GM23338 (cell line): Measurements from ENCODE around the gene TMPRSS9. TPM values are rescaled to one million over a fixed set of nuclear protein-coding genes. Genes with fewer than 3 reads are reported as not detected.

ENCODE experiments used
- JUNB ChIP-seq: IDR thresholded peaks from one replicate; pipeline ENCODE4 v1.6.1; 2016; ENCODE audit warnings: antibody characterized with exemption; ENCODE audit not compliant: unreplicated experiment
- NANOG ChIP-seq: IDR thresholded peaks from 2 replicates; pipeline ENCODE4 v1.6.1; 2016; ENCODE audit warnings: antibody characterized with exemption, borderline replicate concordance
- STAT1 ChIP-seq: IDR thresholded peaks from one replicate; pipeline ENCODE4 v1.6.1; 2016; ENCODE audit warnings: antibody characterized with exemption; ENCODE audit not compliant: unreplicated experiment
- ZNF114 ChIP-seq: fragments of 250-450 bp; sonication (Bioruptor Pico); IDR thresholded peaks from 2 replicates; pipeline ENCODE4 v1.5.0; 2020; ENCODE audit warnings: mild to moderate bottlenecking, moderate library complexity
- polyA plus RNA-seq: library from polyadenylated mRNA; unstranded; fragments of >200 nt; fragmentation: Nextera tagmentation; extraction: Ambion mirVana; gene quantifications from 2 replicates; pipeline ENCODE4 v1.2.1, GENCODE V29; 2016
- total RNA-seq: library from RNA; depleted of rRNA; stranded (reverse); fragments of >200 nt; shearing (Covaris generic); gene quantifications from 2 replicates; pipeline ENCODE4 v1.2.3, GENCODE V29; 2014
- TF ChIP-seq, protein P1 (sequence below): fragments of 250-450 bp; sonication (Bioruptor Pico); IDR thresholded peaks from 2 replicates; pipeline ENCODE4 v1.5.0; 2020; ENCODE audit warnings: mild to moderate bottlenecking, moderate library complexity
- TF ChIP-seq, protein P2 (sequence below), 2 experiments: fragments of 200-600 bp in 1 of 2; sonication (generic) in 1 of 2; conservative IDR thresholded peaks; 2 replicates each; pipeline versions ENCODE4 v1.5.1 to v1.6.1; 2016 to 2017; ENCODE audit warnings: antibody characterized with exemption in 2 of 2, low read depth in 2 of 2, mild to moderate bottlenecking in 2 of 2, moderate library complexity in 1 of 2

TMPRSS9 gene
- total and polyA plus RNA-seq, 2 experiments from 2014 or later: 0.05 to 0.28 TPM

DNA sequence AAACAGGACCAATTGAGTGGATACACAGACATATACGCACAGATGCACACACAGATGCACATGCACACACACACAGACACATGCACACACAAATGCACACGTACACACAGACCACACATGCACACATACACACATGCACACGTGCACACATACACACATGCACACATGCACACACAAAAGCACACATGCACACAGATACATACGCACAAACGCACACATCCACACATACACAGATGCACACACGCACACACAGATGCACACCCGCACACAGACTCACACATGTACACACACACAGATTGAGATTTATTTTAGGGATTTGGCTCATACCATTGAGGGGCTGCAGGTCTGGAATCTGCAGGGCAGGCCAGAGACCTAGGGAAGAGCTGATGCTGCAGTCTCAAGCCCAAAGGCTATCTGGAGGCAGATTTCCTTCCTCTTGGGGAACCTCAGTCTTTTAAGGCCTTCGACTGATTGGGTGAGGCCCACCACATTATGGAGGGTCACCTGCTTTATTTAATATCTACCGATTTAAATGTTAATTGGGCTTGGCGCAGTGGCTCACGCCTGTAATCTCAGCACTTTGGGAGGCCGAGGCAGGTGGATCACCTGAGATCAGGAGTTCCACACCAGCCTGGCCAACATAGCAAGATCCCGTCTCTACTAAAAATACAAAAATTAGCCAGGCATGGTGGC lies 22.6 kb downstream of the TMPRSS9 start (continued):
- TF ChIP-seq, protein P1, sequence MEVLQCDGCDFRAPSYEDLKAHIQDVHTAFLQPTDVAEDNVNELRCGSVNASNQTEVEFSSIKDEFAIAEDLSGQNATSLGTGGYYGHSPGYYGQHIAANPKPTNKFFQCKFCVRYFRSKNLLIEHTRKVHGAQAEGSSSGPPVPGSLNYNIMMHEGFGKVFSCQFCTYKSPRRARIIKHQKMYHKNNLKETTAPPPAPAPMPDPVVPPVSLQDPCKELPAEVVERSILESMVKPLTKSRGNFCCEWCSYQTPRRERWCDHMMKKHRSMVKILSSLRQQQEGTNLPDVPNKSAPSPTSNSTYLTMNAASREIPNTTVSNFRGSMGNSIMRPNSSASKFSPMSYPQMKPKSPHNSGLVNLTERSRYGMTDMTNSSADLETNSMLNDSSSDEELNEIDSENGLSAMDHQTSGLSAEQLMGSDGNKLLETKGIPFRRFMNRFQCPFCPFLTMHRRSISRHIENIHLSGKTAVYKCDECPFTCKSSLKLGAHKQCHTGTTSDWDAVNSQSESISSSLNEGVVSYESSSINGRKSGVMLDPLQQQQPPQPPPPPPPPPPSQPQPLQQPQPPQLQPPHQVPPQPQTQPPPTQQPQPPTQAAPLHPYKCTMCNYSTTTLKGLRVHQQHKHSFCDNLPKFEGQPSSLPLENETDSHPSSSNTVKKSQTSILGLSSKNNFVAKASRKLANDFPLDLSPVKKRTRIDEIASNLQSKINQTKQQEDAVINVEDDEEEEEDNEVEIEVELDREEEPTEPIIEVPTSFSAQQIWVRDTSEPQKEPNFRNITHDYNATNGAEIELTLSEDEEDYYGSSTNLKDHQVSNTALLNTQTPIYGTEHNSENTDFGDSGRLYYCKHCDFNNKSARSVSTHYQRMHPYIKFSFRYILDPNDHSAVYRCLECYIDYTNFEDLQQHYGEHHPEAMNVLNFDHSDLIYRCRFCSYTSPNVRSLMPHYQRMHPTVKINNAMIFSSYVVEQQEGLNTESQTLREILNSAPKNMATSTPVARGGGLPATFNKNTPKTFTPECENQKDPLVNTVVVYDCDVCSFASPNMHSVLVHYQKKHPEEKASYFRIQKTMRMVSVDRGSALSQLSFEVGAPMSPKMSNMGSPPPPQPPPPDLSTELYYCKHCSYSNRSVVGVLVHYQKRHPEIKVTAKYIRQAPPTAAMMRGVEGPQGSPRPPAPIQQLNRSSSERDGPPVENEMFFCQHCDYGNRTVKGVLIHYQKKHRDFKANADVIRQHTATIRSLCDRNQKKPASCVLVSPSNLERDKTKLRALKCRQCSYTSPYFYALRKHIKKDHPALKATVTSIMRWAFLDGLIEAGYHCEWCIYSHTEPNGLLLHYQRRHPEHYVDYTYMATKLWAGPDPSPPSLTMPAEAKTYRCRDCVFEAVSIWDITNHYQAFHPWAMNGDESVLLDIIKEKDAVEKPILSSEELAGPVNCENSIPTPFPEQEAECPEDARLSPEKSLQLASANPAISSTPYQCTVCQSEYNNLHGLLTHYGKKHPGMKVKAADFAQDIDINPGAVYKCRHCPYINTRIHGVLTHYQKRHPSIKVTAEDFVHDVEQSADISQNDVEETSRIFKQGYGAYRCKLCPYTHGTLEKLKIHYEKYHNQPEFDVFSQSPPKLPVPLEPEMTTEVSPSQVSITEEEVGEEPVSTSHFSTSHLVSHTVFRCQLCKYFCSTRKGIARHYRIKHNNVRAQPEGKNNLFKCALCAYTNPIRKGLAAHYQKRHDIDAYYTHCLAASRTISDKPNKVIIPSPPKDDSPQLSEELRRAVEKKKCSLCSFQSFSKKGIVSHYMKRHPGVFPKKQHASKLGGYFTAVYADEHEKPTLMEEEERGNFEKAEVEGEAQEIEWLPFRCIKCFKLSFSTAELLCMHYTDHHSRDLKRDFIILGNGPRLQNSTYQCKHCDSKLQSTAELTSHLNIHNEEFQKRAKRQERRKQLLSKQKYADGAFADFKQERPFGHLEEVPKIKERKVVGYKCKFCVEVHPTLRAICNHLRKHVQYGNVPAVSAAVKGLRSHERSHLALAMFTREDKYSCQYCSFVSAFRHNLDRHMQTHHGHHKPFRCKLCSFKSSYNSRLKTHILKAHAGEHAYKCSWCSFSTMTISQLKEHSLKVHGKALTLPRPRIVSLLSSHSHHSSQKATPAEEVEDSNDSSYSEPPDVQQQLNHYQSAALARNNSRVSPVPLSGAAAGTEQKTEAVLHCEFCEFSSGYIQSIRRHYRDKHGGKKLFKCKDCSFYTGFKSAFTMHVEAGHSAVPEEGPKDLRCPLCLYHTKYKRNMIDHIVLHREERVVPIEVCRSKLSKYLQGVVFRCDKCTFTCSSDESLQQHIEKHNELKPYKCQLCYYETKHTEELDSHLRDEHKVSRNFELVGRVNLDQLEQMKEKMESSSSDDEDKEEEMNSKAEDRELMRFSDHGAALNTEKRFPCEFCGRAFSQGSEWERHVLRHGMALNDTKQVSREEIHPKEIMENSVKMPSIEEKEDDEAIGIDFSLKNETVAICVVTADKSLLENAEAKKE (CRISPR knock-in tag): no peak
- no peak for TF ChIP-seq NANOG
- TF ChIP-seq ZNF114 (CRISPR knock-in tag): no peak
- TF ChIP-seq STAT1: no peak
- no peak for TF ChIP-seq JUNB
- TF ChIP-seq, protein P2, sequence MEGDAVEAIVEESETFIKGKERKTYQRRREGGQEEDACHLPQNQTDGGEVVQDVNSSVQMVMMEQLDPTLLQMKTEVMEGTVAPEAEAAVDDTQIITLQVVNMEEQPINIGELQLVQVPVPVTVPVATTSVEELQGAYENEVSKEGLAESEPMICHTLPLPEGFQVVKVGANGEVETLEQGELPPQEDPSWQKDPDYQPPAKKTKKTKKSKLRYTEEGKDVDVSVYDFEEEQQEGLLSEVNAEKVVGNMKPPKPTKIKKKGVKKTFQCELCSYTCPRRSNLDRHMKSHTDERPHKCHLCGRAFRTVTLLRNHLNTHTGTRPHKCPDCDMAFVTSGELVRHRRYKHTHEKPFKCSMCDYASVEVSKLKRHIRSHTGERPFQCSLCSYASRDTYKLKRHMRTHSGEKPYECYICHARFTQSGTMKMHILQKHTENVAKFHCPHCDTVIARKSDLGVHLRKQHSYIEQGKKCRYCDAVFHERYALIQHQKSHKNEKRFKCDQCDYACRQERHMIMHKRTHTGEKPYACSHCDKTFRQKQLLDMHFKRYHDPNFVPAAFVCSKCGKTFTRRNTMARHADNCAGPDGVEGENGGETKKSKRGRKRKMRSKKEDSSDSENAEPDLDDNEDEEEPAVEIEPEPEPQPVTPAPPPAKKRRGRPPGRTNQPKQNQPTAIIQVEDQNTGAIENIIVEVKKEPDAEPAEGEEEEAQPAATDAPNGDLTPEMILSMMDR (conservative IDR thresholded peaks at IDR 0.05; ENCODE audit: low read depth in 2 of 2): no peak
